ENCODE measurements around the gene CDX1. TPM values are rescaled to one million over a fixed set of nuclear protein-coding genes. Genes with fewer than 3 reads are reported as not detected.

CDX1 gene
- total and polyA plus RNA-seq, 5 donors from 2014 or later: not detected

- H3K36me3 Mint-ChIP-seq: no peaks in the 10 kb centered on the region
- H3K27me3 Mint-ChIP-seq: peaks cover 35% of the 10 kb centered on the region
- Histone ChIP-seq H3K4me1 (ENCODE audit: control insufficient read depth, insufficient read depth, low read length, poor library complexity, severe bottlenecking) (peaks cover 9% of the 10 kb centered on the region), H3K27me3 (ENCODE audit: control insufficient read depth, insufficient read depth, low read length) (peaks cover 4% of the 10 kb centered on the region), H3K36me3 (ENCODE audit: control insufficient read depth, insufficient read depth, low read length) (no peaks in the 10 kb centered on the region), H3K27ac (ENCODE audit: insufficient read depth, low read length, poor library complexity, severe bottlenecking) (no peak overlapping the region), H3K4me3 (ENCODE audit: low read depth, low read length) (no peak overlapping the region), H3K9me3 (ENCODE audit: control insufficient read depth in 2 of 2, low read length in 2 of 2) (no peaks in the 10 kb centered on the region)
- peaks cover 0 to 2% (median 0%) of the 10 kb centered on the region in 7 donors for H3K9me3 Mint-ChIP-seq
- H3K4me3 Mint-ChIP-seq: no peak overlapping the region
- DNase-seq (no peak), ATAC-seq (ENCODE audit: low read depth in 2 of 2) (no peak)
- H3K27ac Mint-ChIP-seq: no peak overlapping the region
- peaks cover 0 to 9% (median 4%) of the 10 kb centered on the region in 4 donors for H3K4me1 Mint-ChIP-seq
Measured at GRCh38 chr5:150157168-150157567, 9.4 kb upstream of the CDX1 start.

- Mint-ChIP-seq H3K4me3 (no peak overlapping the region), H3K4me1 (peaks cover 0 to 9% (median 4%) of the 10 kb centered on the region in 4 donors), H3K9me3 (peaks cover 0 to 2% (median 0%) of the 10 kb centered on the region in 7 donors), H3K36me3 (no peaks in the 10 kb centered on the region), H3K27me3 (peaks cover 35% of the 10 kb centered on the region), H3K27ac (no peak overlapping the region)
- Histone ChIP-seq H3K27ac (ENCODE audit: insufficient read depth, low read length, poor library complexity, severe bottlenecking) (no peak overlapping the region), H3K4me1 (ENCODE audit: control insufficient read depth, insufficient read depth, low read length, poor library complexity, severe bottlenecking) (peaks cover 9% of the 10 kb centered on the region), H3K4me3 (ENCODE audit: low read depth, low read length) (no peak overlapping the region), H3K36me3 (ENCODE audit: control insufficient read depth, insufficient read depth, low read length) (no peaks in the 10 kb centered on the region), H3K9me3 (ENCODE audit: control insufficient read depth in 2 of 2, low read length in 2 of 2) (no peaks in the 10 kb centered on the region), H3K27me3 (ENCODE audit: control insufficient read depth, insufficient read depth, low read length) (peaks cover 4% of the 10 kb centered on the region)
- DNase-seq (no peak), ATAC-seq (ENCODE audit: low read depth in 2 of 2) (no peak)
Measured at GRCh38 chr5:150158170-150158949, 8.2 kb upstream of the CDX1 start.

- H3K27ac ChIP-seq (ENCODE audit: insufficient read depth, low read length, poor library complexity, severe bottlenecking): no peak overlapping the region
- peaks cover 0 to 2% (median 0%) of the 10 kb centered on the region in 7 donors for H3K9me3 Mint-ChIP-seq
- no peaks in the 10 kb centered on the region for H3K36me3 ChIP-seq (ENCODE audit: control insufficient read depth, insufficient read depth, low read length)
- peaks cover 29% of the 10 kb centered on the region for H3K27me3 Mint-ChIP-seq
- no peaks in the 10 kb centered on the region for H3K36me3 Mint-ChIP-seq
- no peak overlapping the region for H3K4me3 ChIP-seq (ENCODE audit: low read depth, low read length)
- no peak overlapping the region for H3K27ac Mint-ChIP-seq
- H3K4me1 ChIP-seq (ENCODE audit: control insufficient read depth, insufficient read depth, low read length, poor library complexity, severe bottlenecking): peaks cover 9% of the 10 kb centered on the region
- H3K4me1 Mint-ChIP-seq: peaks cover 0 to 9% (median 4%) of the 10 kb centered on the region in 4 donors
- ATAC-seq (ENCODE audit: low read depth in 2 of 2) (no peak), DNase-seq (no peak)
- H3K27me3 ChIP-seq (ENCODE audit: control insufficient read depth, insufficient read depth, low read length): peaks cover 4% of the 10 kb centered on the region
- no peaks in the 10 kb centered on the region for H3K9me3 ChIP-seq (ENCODE audit: control insufficient read depth in 2 of 2, low read length in 2 of 2)
- H3K4me3 Mint-ChIP-seq: no peak overlapping the region
Measured at GRCh38 chr5:150159031-150159430, 7.5 kb upstream of the CDX1 start.

GRCh38 chr5:150159741-150160179, 6.8 kb upstream of the CDX1 start:
- H3K36me3 Mint-ChIP-seq: no peaks in the 10 kb centered on the region
- H3K9me3 Mint-ChIP-seq: peaks cover 0 to 2% (median 0%) of the 10 kb centered on the region in 7 donors
- no peak for ATAC-seq (ENCODE audit: low read depth in 2 of 2)
- Histone ChIP-seq H3K27me3 (ENCODE audit: control insufficient read depth, insufficient read depth, low read length) (peaks cover 4% of the 10 kb centered on the region), H3K4me3 (ENCODE audit: low read depth, low read length) (no peak overlapping the region), H3K4me1 (ENCODE audit: control insufficient read depth, insufficient read depth, low read length, poor library complexity, severe bottlenecking) (peaks cover 9% of the 10 kb centered on the region), H3K27ac (ENCODE audit: insufficient read depth, low read length, poor library complexity, severe bottlenecking) (no peak overlapping the region), H3K36me3 (ENCODE audit: control insufficient read depth, insufficient read depth, low read length) (no peaks in the 10 kb centered on the region), H3K9me3 (ENCODE audit: control insufficient read depth in 2 of 2, low read length in 2 of 2) (no peaks in the 10 kb centered on the region)
- no peak overlapping the region for H3K4me3 Mint-ChIP-seq
- peaks cover 24% of the 10 kb centered on the region for H3K27me3 Mint-ChIP-seq
- no peak overlapping the region for H3K27ac Mint-ChIP-seq
- peaks cover 0 to 9% (median 4%) of the 10 kb centered on the region in 4 donors for H3K4me1 Mint-ChIP-seq
- DNase-seq: no peak

- no peaks in the 10 kb centered on the region for H3K36me3 ChIP-seq (ENCODE audit: control insufficient read depth, insufficient read depth, low read length)
- H3K27ac ChIP-seq (ENCODE audit: insufficient read depth, low read length, poor library complexity, severe bottlenecking): no peak overlapping the region
- ATAC-seq (ENCODE audit: low read depth in 2 of 2) (no peak), DNase-seq (no peak)
- H3K4me1 ChIP-seq (ENCODE audit: control insufficient read depth, insufficient read depth, low read length, poor library complexity, severe bottlenecking): peaks cover 8% of the 10 kb centered on the region
- H3K4me3 ChIP-seq (ENCODE audit: low read depth, low read length): no peak overlapping the region
- Mint-ChIP-seq H3K9me3 (peaks cover 0 to 2% (median 0%) of the 10 kb centered on the region in 7 donors), H3K4me1 (peaks cover 0 to 9% (median 4%) of the 10 kb centered on the region in 4 donors), H3K36me3 (no peaks in the 10 kb centered on the region), H3K4me3 (no peak overlapping the region), H3K27ac (peak overlapping the region in 1 of 3 donors; percentile 74), H3K27me3 (peaks cover 25% of the 10 kb centered on the region)
- no peaks in the 10 kb centered on the region for H3K9me3 ChIP-seq (ENCODE audit: control insufficient read depth in 2 of 2, low read length in 2 of 2)
- peaks cover 4% of the 10 kb centered on the region for H3K27me3 ChIP-seq (ENCODE audit: control insufficient read depth, insufficient read depth, low read length)
Measured at GRCh38 chr5:150160448-150161081, 6.0 kb upstream of the CDX1 start.

- Histone ChIP-seq H3K9me3 (ENCODE audit: control insufficient read depth in 2 of 2, low read length in 2 of 2) (no peaks in the 10 kb centered on the region), H3K4me3 (ENCODE audit: low read depth, low read length) (no peak overlapping the region), H3K36me3 (ENCODE audit: control insufficient read depth, insufficient read depth, low read length) (no peaks in the 10 kb centered on the region), H3K27me3 (ENCODE audit: control insufficient read depth, insufficient read depth, low read length) (peaks cover 2% of the 10 kb centered on the region), H3K27ac (ENCODE audit: insufficient read depth, low read length, poor library complexity, severe bottlenecking) (no peak overlapping the region), H3K4me1 (ENCODE audit: control insufficient read depth, insufficient read depth, low read length, poor library complexity, severe bottlenecking) (no peaks in the 10 kb centered on the region)
- peak; percentile 56 to 60 for ATAC-seq (ENCODE audit: low read depth in 2 of 2)
- peak; percentile 39 to 55 (median 50) for DNase-seq
- no peaks in the 10 kb centered on the region for H3K36me3 Mint-ChIP-seq
- no peaks in the 10 kb centered on the region for H3K9me3 Mint-ChIP-seq
- H3K27ac Mint-ChIP-seq: peak overlapping the region in 1 of 3 donors; percentile 76
- H3K27me3 Mint-ChIP-seq: peaks cover 25% of the 10 kb centered on the region
- no peak overlapping the region for H3K4me3 Mint-ChIP-seq
- peaks cover 0 to 2% (median 0%) of the 10 kb centered on the region in 4 donors for H3K4me1 Mint-ChIP-seq
Measured at GRCh38 chr5:150161242-150162141, 5.1 kb upstream of the CDX1 start.

- Mint-ChIP-seq H3K36me3 (no peaks in the 10 kb centered on the region), H3K27me3 (peaks cover 20% of the 10 kb centered on the region), H3K4me1 (peaks cover 0 to 2% (median 0%) of the 10 kb centered on the region in 4 donors), H3K4me3 (no peak overlapping the region), H3K27ac (no peak overlapping the region), H3K9me3 (no peaks in the 10 kb centered on the region)
- Histone ChIP-seq H3K27me3 (ENCODE audit: control insufficient read depth, insufficient read depth, low read length) (peaks cover 2% of the 10 kb centered on the region), H3K4me3 (ENCODE audit: low read depth, low read length) (no peak overlapping the region), H3K4me1 (ENCODE audit: control insufficient read depth, insufficient read depth, low read length, poor library complexity, severe bottlenecking) (no peaks in the 10 kb centered on the region), H3K36me3 (ENCODE audit: control insufficient read depth, insufficient read depth, low read length) (no peaks in the 10 kb centered on the region), H3K27ac (ENCODE audit: insufficient read depth, low read length, poor library complexity, severe bottlenecking) (no peak overlapping the region), H3K9me3 (ENCODE audit: control insufficient read depth in 2 of 2, low read length in 2 of 2) (no peaks in the 10 kb centered on the region)
- ATAC-seq (ENCODE audit: low read depth in 2 of 2) (no peak), DNase-seq (no peak)
Measured at GRCh38 chr5:150162142-150162513, 4.5 kb upstream of the CDX1 start.

Data from CD4-positive, CD25-positive, alpha-beta regulatory T cell (primary cell).